HCT116 (cell line): ENCODE results near the gene DOCK2. TPM values are rescaled to one million over a fixed set of nuclear protein-coding genes. Genes with fewer than 3 reads are reported as not detected.

ENCODE experiments used
- ATAC-seq: fragments of 200-7000 bp; cut with Tn5 transposase; 2 replicates; pipeline ENCODE4 v1.9.1; 2020; ENCODE audit warnings: mild to moderate bottlenecking, moderate library complexity
- BruUV-seq: library from RNA; stranded (reverse); fragments of 400-500 nt; replicated peaks from 2 replicates; lab custom pipeline; 2021; lab: Mats Ljungman, UMichigan
- CTCF ChIA-PET: fragments of 300-600 bp; sonication (Branson Sonifier 250); formaldehyde crosslinking; loops from one replicate; lab custom pipeline; 2021; ENCODE audit warnings: antibody characterized with exemption; lab: Charles Lee
- POLR2A ChIA-PET: fragments of 300-600, 350-600 bp; sonication (Branson Sonifier 250); formaldehyde crosslinking; loops from one replicate; lab custom pipeline; 2021; ENCODE audit warnings: antibody characterized with exemption; lab: Charles Lee
- RAD21 ChIA-PET, 2 experiments: fragments of 300-600 bp; sonication (Branson Sonifier 250); formaldehyde crosslinking; loops; one replicate each; lab custom pipeline; 2023; ENCODE audit warnings: low total read pairs in 2 of 2; ENCODE audit not compliant: uncharacterized antibody in 2 of 2, unreplicated experiment in 2 of 2, low non-redundant PET in 1 of 2; lab: Charles Lee
- DNase-seq: peaks from one replicate; pipeline ENCODE4 v3.0.0-alpha.2; 2010; ENCODE audit warnings: low read depth, low spot score
- H2AFZ ChIP-seq: fragments of 200-600 bp; shearing (Covaris generic), sonication (generic); 2 replicates; pipeline ENCODE4 v1.6.1; 2017; ENCODE audit warnings: low read depth, mixed run types, mixed read lengths, antibody characterized with exemption, low read length; ENCODE audit not compliant: poor library complexity, severe bottlenecking
- H3K27ac ChIP-seq: 2 replicates; pipeline ENCODE4 v1.5.1; 2012; ENCODE audit warnings: low read depth, low read length
- H3K27me3 ChIP-seq: fragments of 200-600 bp; sonication (generic); 2 replicates; pipeline ENCODE4 v1.6.1; 2016; ENCODE audit warnings: mixed run types, low read length, mixed read lengths; ENCODE audit not compliant: insufficient read depth
- H3K36me3 ChIP-seq, 2 experiments: fragments of 200-500 bp in 1 of 2; fragments of 200-600 bp in 1 of 2; sonication (Bioruptor generic) in 1 of 2; sonication (generic) in 1 of 2; 2 replicates each; pipeline versions ENCODE4 v1.5.1 to v1.6.1; 2014 to 2016; ENCODE audit warnings: low read length in 2 of 2, inconsistent platforms in 1 of 2, mixed read lengths in 1 of 2, mixed run types in 1 of 2; ENCODE audit not compliant: insufficient read depth in 2 of 2, control insufficient read depth in 1 of 2
- H3K4me1 ChIP-seq, 2 experiments: fragments of 200-600 bp in 1 of 2; sonication (generic) in 1 of 2; 2 replicates each; pipeline versions ENCODE4 v1.5.1 to v1.6.1; 2012 to 2017; ENCODE audit warnings: low read length in 2 of 2, inconsistent platforms in 1 of 2, mild to moderate bottlenecking in 1 of 2, mixed read lengths in 1 of 2, mixed run types in 1 of 2, moderate library complexity in 1 of 2; ENCODE audit not compliant: insufficient read depth in 2 of 2, control insufficient read depth in 1 of 2
- H3K4me2 ChIP-seq: fragments of 200-600 bp; sonication (generic); 2 replicates; pipeline ENCODE4 v1.6.1; 2017; ENCODE audit warnings: mixed run types, low read length, mixed read lengths
- H3K4me3 ChIP-seq, 2 experiments: fragments of 200-600 bp in 1 of 2; sonication (generic) in 1 of 2; replicated peaks in 1 of 2; 2 replicates each; pipeline ENCODE4 v1.5.1; 2011 to 2016; ENCODE audit warnings: low read length in 2 of 2, control low read depth in 1 of 2, low read depth in 1 of 2, mild to moderate bottlenecking in 1 of 2, mixed read lengths in 1 of 2, mixed run types in 1 of 2
- H3K79me2 ChIP-seq: fragments of 200-600 bp; sonication (generic); 2 replicates; pipeline ENCODE4 v1.6.1; 2017; ENCODE audit warnings: mild to moderate bottlenecking, mixed run types, low read length, moderate library complexity, mixed read lengths; ENCODE audit not compliant: insufficient read depth
- H3K9ac ChIP-seq: fragments of 200-600 bp; sonication (generic); 2 replicates; pipeline ENCODE4 v1.6.1; 2016; ENCODE audit warnings: low read length, mixed read lengths
- H3K9me2 ChIP-seq: fragments of 200-600 bp; sonication (generic), shearing (Covaris generic); 2 replicates; pipeline ENCODE4 v1.6.1; 2017; ENCODE audit warnings: mixed run types, mild to moderate bottlenecking, moderate library complexity; ENCODE audit not compliant: insufficient read depth
- H3K9me3 ChIP-seq, 2 experiments: fragments of 200-500 bp in 1 of 2; fragments of 200-600 bp in 1 of 2; sonication (Bioruptor generic) in 1 of 2; sonication (generic) in 1 of 2; 2 replicates each; pipeline ENCODE4 v1.6.1; 2014 to 2017; ENCODE audit warnings: low read length in 2 of 2, mixed read lengths in 2 of 2, inconsistent platforms in 1 of 2, low read depth in 1 of 2, mild to moderate bottlenecking in 1 of 2, mixed run types in 1 of 2, moderate library complexity in 1 of 2; ENCODE audit not compliant: control insufficient read depth in 1 of 2, insufficient read depth in 1 of 2
- H4K20me1 ChIP-seq: fragments of 200-600 bp; sonication (generic), shearing (Covaris generic); 2 replicates; pipeline ENCODE4 v1.6.1; 2017; ENCODE audit warnings: mixed run types, mild to moderate bottlenecking, moderate library complexity; ENCODE audit not compliant: insufficient read depth
- CBX3 ChIP-seq: IDR thresholded peaks from 2 replicates; pipeline ENCODE4 v1.6.1; 2012; ENCODE audit warnings: low read depth
- EGR1 ChIP-seq: IDR thresholded peaks from 2 replicates; pipeline ENCODE4 v1.6.1; 2012; ENCODE audit warnings: low read depth
- ELF1 ChIP-seq: IDR thresholded peaks from 2 replicates; pipeline ENCODE4 v1.6.1; 2012; ENCODE audit warnings: low read depth, borderline replicate concordance
- JUND ChIP-seq: IDR thresholded peaks from 2 replicates; pipeline ENCODE4 v1.6.1; 2012
- POLR2A ChIP-seq: IDR thresholded peaks from 2 replicates; pipeline ENCODE4 v1.7.0; 2011; ENCODE audit warnings: borderline replicate concordance; ENCODE audit not compliant: insufficient read depth, insufficient read length; ENCODE audit errors: extremely low read depth
- SIN3A ChIP-seq: IDR thresholded peaks from 2 replicates; pipeline ENCODE4 v1.6.1; 2012; ENCODE audit warnings: low read depth
- SRF ChIP-seq: IDR thresholded peaks from 2 replicates; pipeline ENCODE4 v1.6.1; 2012; ENCODE audit warnings: low read depth
- TCF7L2 ChIP-seq: IDR thresholded peaks from 2 replicates; pipeline ENCODE4 v1.7.0; 2011; ENCODE audit warnings: borderline replicate concordance, inconsistent platforms; ENCODE audit not compliant: insufficient read depth, insufficient read length; ENCODE audit errors: extremely low read depth
- YY1 ChIP-seq: IDR thresholded peaks from 2 replicates; pipeline ENCODE4 v1.6.1; 2011; ENCODE audit warnings: low read length, low read depth, moderate library complexity, mild to moderate bottlenecking; ENCODE audit not compliant: insufficient replicate concordance; ENCODE audit errors: extremely low read depth
- intact Hi-C: fragments of 100-400 bp; cut with micrococcal nuclease; formaldehyde crosslinking; loops from 2 replicates; pipeline ENCODE4 v1.10.0; 2022
- total RNA-seq: library from RNA; stranded (reverse); gene quantifications from one replicate; pipeline ENCODE4 v1.2.1, GENCODE V29; 2021; ENCODE audit not compliant: unreplicated experiment
- TF ChIP-seq, protein P1 (sequence below), 3 experiments: fragments of 200-600 bp in 1 of 3; sonication (generic) in 1 of 3; IDR thresholded peaks in 2 of 3; conservative IDR thresholded peaks in 1 of 3; 2 replicates each; pipeline ENCODE4 v1.5.1; 2012 to 2017; ENCODE audit warnings: low read depth in 2 of 3, low read length in 2 of 3, antibody characterized with exemption in 1 of 3, borderline replicate concordance in 1 of 3, control low read depth in 1 of 3, mild to moderate bottlenecking in 1 of 3, mixed read lengths in 1 of 3, mixed run types in 1 of 3, moderate library complexity in 1 of 3; ENCODE audit not compliant: insufficient read depth in 1 of 3

The DOCK2 gene
- total RNA-seq, 1 experiment from 2014 or later, result 0.89 TPM

DNA sequence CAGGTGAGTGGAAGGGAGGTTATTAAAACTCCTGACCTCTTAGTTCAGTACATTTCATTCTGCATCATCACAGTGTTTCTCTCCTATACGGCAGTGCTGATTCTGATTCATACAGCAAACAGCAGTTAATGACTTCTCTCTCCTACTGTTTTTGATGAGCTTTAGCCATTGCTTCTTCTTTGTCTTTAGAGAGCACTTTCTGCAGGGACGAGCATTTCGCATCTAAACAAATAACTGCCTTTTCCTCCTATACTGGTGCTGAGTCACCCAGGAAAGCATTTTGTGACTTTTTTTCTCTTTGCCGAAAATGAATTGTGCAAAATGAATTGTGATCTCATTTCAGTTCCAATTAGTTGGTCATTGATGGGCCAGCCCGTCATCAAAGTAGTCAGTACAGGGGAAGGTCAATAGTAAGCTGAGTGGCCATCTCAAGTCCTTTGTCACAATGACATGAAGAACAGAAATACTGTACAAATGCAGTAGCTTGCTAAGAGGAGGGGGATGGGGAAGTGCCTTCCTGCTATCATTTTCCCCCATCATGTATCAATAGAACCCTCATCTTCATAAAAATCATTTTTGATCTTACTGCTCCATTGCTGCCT is 244.7 kb downstream of the DOCK2 start:
- RAD21 ChIA-PET, result no interaction called here
- Histone ChIP-seq H2AFZ (no peak overlapping the region), H3K9me2 (no peaks in the 10 kb centered on the region), H3K4me3 (no peak overlapping the region), H3K27ac (no peak overlapping the region), H3K36me3 (no peaks in the 10 kb centered on the region), H3K4me1 (no peaks in the 10 kb centered on the region), H3K79me2 (no peaks in the 10 kb centered on the region), H4K20me1 (no peaks in the 10 kb centered on the region), H3K9ac (no peak overlapping the region), H3K27me3 (peaks cover 8% of the 10 kb centered on the region), H3K9me3 (no peaks in the 10 kb centered on the region), H3K4me2 (no peak overlapping the region)
- no TSS peak for BruUV-seq
- intact Hi-C loops, result no loop called here
- no peak for DNase-seq
- POLR2A ChIA-PET, result no interaction called here
- CTCF ChIA-PET, result no interaction called here
- no peak for ATAC-seq
- TF ChIP-seq YY1 (no peak), ELF1 (no peak), TCF7L2 (no peak), SIN3A (no peak), POLR2A (no peak), CBX3 (no peak), EGR1 (no peak), SRF (no peak), JUND (no peak)
- TF ChIP-seq, protein P1, sequence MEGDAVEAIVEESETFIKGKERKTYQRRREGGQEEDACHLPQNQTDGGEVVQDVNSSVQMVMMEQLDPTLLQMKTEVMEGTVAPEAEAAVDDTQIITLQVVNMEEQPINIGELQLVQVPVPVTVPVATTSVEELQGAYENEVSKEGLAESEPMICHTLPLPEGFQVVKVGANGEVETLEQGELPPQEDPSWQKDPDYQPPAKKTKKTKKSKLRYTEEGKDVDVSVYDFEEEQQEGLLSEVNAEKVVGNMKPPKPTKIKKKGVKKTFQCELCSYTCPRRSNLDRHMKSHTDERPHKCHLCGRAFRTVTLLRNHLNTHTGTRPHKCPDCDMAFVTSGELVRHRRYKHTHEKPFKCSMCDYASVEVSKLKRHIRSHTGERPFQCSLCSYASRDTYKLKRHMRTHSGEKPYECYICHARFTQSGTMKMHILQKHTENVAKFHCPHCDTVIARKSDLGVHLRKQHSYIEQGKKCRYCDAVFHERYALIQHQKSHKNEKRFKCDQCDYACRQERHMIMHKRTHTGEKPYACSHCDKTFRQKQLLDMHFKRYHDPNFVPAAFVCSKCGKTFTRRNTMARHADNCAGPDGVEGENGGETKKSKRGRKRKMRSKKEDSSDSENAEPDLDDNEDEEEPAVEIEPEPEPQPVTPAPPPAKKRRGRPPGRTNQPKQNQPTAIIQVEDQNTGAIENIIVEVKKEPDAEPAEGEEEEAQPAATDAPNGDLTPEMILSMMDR (IDR thresholded peaks at IDR 0.05 in 2 of 3, conservative IDR thresholded peaks at IDR 0.05 in 1 of 3; ENCODE audit: borderline replicate concordance in 1 of 3, insufficient read depth in 1 of 3, low read depth in 2 of 3, low read length in 2 of 3), result no peak
